Peyer's patch (tissue), 4 donors: ENCODE measurements around the gene TRMT2A.

Source experiments
- CTCF ChIP-seq, 6 experiments: fragments of 450-650 bp in 4 of 6; fragments of 200-600 bp in 2 of 6; sonication (generic) in 1 of 6; IDR thresholded peaks; one replicate each; pipeline ENCODE4 v1.5.1; 2017 to 2019; ENCODE audit warnings: antibody characterized with exemption in 6 of 6, mild to moderate bottlenecking in 3 of 6, moderate library complexity in 1 of 6
- POLR2A ChIP-seq, 2 donors: fragments of 450-650 bp; IDR thresholded peaks; one replicate each; pipeline ENCODE4 v1.5.1; 2017; ENCODE audit warnings: antibody characterized with exemption in 2 of 2, mild to moderate bottlenecking in 2 of 2, moderate library complexity in 2 of 2

- TF ChIP-seq CTCF (IDR thresholded peaks at IDR 0.05) (no peak), POLR2A (IDR thresholded peaks at IDR 0.05) (no peak)
Measured at GRCh38 chr22:20128619-20128901, 11.5 kb upstream of the TRMT2A start.
